HG02798 (cell line): ENCODE measurements around the gene ACSS2.

Source experiments
- ATAC-seq: cut with Tn5 transposase; IDR thresholded peaks from one replicate; pipeline ENCODE4 v1.9.1; 2021; ENCODE audit warnings: mild to moderate bottlenecking; ENCODE audit not compliant: unreplicated experiment, poor library complexity

The ACSS2 gene

DNA sequence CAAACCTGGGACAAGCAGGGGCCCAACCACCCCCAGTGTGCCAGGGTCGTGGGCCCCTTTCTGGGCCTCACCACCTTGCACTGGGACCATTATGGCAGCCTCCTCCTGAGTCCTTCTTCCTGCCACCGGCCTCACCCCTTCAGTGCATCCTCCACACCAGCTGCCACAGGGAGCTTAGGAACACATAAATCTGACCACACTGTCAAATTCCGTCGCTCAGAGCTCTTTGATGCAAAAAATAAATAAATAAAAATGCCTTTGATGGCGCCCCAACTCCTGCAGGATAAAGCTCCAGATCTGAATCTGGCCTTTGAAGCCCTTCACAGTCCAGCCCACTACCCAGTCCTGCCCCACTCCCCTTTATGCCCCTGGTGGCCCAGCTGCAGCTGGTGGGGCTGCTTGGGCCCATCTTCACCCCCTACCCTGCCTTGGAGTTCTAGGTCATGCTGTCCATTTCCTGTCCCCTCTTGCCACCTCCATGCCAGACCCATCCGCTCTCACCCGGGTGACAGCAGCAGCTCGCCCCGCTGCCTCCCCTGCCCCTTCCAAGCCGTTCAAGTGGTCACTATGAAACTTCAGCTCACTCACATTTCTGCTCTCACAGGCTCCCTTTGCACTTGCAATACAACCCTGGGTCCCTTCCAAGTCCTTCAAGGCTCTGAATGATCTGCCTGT lies 95.3 kb downstream of the ACSS2 start:
- ATAC-seq = no peak

DNA sequence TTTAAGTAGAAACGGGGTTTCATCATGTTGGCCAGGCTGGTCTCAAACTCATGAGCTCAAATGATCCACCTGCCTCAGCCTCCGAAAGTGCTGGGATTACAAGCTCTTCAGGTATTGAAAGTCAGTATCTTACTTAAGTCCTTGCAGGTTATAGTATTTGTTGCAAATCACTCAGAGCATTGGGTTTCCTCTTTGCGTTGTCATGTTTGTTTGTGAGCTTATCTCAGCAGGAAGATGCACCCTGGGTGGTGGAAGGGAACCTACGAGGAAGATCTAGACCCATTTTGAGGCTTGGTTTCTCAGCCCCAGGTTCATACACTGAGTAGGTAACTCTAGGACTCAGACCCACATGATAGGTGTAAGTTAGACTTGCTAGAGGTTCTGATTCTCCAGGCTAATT lies 97.8 kb downstream of the ACSS2 start:
- ATAC-seq = no peak

DNA sequence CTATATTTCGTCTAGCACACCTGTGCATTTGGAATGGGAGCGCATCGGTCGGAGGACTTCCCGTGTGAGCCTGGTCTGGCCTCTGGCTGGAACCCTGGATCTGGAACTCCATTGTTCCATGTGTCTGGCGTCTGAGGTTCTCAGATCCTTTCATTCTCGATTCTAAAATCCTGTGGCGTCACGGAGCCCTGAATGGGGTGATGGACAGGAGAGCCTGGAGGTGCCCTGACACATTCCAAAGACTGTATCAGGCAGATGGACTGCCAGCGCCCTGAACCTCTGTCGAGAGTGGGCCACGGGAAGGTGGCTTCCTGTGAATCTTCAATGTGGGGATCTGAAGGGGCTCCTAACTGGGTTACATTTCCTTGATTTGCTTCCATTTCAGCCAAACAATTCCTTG lies 99.9 kb downstream of the ACSS2 start:
- no peak for ATAC-seq
